GM20431 (cell line): ENCODE data around the gene PRRC2B.
"Not testable (repeated sequence)": the region's sequence is repeated elsewhere in the genome, so short reads cannot be mapped to it uniquely, and the experiment has no call there.

Experiments
- in situ Hi-C: fragments of 300-500 bp; cut with MseI, MboI; formaldehyde crosslinking; loops from one replicate; pipeline ENCODE4 v1.15.0; 2020; ENCODE audit warnings: low sequenced_read_pairs; ENCODE audit not compliant: unreplicated experiment

PRRC2B gene

GRCh38 chr9:131500939-131501541, 107.2 kb downstream of the PRRC2B start:
- in situ Hi-C loops, result no loop called here

- in situ Hi-C loops, result no loop called here
Measured at GRCh38 chr9:131502781-131503625, 109.1 kb downstream of the PRRC2B start, which contains the start of gene POMT1. Gene POMT1 (plus strand): TSS chr9:131502918. CDS start chr9:131504219, 1,301 bp downstream.

- in situ Hi-C loops, result no loop called here
Measured at GRCh38 chr9:131503626-131504465, 110.0 kb downstream of the PRRC2B start.

GRCh38 chr9:131505012-131505411, 111.1 kb downstream of the PRRC2B start:
- in situ Hi-C loops, result no loop called here

DNA sequence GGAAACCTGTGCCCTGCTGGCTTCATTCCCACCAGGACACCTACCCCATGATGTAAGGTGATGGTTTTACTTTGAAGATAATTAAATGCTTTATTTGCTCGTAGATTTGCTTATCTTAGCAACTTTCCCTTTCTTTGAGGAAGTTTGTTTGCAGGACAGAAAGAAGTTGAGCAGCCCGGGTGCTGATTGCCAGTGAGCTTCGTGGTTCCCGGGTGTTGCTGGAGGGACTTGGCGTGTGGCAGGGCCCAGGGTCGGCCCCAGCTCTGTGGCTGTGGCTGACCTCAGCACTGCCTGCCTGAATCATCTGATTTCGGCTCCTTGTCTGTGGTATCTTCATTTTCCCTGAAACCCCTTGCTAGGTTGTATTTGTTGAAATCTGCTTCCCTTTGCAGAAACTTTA, 117.5 kb downstream of the PRRC2B start:
- in situ Hi-C loops, result no loop called here

- in situ Hi-C loops, result no loop called here
Measured at GRCh38 chr9:131511880-131512279, 118.0 kb downstream of the PRRC2B start.

DNA sequence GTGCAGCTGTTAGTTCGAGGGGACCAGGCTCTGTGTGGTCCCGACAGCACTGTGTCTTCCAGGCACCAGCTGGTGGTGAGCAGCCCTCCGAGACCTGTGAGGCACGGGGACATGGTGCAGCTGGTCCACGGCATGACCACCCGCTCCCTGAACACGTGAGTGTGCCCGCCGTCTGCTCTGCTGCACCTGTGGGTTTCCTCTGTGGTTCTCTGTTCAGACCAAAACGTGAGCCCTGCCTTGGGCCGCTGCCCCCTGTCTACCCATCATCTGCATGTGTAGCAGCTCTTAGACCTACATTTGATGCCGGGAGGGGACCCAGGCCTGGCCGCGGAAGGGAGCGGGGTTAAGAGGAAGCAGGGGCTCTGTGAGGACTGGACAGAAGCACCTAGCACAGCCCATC, 119.3 kb downstream of the PRRC2B start:
- in situ Hi-C loops, result no loop called here

- in situ Hi-C loops, result not testable (repeated sequence)
Measured at GRCh38 chr9:131515559-131516031, 121.7 kb downstream of the PRRC2B start.

DNA sequence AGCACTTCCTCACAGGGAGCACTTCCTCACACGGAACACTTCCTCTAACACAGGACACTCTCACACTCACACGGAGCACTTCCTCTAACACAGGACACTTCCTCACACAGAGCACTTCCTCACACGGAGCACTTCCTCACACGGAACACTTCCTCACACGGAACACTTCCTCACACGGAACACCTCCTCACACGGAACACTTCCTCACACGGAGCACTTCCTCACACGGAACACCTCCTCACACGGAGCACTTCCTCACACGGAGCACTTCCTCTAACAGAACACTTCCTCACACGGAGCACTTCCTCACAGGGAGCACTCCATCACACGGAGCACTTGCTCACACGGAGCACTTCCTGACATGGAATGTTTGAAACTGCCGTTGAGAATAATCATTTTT, 122.2 kb downstream of the PRRC2B start:
- in situ Hi-C loops, result no loop called here

GRCh38 chr9:131516930-131517329, 123.0 kb downstream of the PRRC2B start:
- in situ Hi-C loops, result no loop called here

DNA sequence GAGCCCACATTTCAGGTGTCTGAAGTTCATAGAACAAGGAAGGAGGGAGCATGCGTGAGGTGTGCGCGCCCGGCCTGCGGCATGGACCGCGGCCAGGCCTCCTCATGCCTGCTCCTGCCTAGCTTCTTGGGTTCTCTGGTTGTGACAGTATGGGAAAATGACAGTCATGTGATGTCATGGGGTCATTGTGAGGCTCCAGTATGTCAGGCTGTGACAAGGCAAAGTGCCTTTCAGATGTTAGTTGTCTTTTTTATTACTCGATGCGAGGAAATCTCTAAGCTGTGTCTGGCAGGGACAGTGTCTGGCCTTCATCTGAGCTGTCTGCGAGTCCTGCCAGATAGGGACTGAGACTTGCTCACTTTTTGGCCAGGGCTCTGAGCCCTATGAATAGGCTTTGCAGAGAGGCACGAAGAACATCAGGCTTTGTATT, 123.9 kb downstream of the PRRC2B start:
- in situ Hi-C loops, result no loop called here

GRCh38 chr9:131518553-131518952, 124.7 kb downstream of the PRRC2B start:
- in situ Hi-C loops, result no loop called here

GRCh38 chr9:131520503-131520902, 126.6 kb downstream of the PRRC2B start:
- in situ Hi-C loops, result no loop called here

- in situ Hi-C loops, result no loop called here
Measured at GRCh38 chr9:131521203-131521602, 127.3 kb downstream of the PRRC2B start.

- in situ Hi-C loops, result no loop called here
Measured at GRCh38 chr9:131521822-131522221, 127.9 kb downstream of the PRRC2B start.

- in situ Hi-C loops, result no loop called here
Measured at GRCh38 chr9:131522257-131523085, 128.6 kb downstream of the PRRC2B start.

DNA sequence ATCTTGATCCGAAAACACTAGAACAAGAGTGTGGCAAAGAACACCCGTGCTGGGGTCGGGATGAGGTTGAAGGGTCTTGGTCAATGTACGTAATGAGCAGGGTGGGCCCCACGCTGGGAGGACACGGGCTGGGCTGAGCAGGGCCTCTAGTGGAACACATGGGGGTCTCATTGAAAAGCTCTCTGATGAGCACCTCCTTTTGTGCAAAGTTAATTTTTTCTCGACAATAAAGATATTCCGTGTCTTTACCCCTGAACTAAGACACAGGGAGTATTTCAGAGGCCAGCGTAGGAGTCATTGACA, 129.2 kb downstream of the PRRC2B start:
- in situ Hi-C loops, result no loop called here

DNA sequence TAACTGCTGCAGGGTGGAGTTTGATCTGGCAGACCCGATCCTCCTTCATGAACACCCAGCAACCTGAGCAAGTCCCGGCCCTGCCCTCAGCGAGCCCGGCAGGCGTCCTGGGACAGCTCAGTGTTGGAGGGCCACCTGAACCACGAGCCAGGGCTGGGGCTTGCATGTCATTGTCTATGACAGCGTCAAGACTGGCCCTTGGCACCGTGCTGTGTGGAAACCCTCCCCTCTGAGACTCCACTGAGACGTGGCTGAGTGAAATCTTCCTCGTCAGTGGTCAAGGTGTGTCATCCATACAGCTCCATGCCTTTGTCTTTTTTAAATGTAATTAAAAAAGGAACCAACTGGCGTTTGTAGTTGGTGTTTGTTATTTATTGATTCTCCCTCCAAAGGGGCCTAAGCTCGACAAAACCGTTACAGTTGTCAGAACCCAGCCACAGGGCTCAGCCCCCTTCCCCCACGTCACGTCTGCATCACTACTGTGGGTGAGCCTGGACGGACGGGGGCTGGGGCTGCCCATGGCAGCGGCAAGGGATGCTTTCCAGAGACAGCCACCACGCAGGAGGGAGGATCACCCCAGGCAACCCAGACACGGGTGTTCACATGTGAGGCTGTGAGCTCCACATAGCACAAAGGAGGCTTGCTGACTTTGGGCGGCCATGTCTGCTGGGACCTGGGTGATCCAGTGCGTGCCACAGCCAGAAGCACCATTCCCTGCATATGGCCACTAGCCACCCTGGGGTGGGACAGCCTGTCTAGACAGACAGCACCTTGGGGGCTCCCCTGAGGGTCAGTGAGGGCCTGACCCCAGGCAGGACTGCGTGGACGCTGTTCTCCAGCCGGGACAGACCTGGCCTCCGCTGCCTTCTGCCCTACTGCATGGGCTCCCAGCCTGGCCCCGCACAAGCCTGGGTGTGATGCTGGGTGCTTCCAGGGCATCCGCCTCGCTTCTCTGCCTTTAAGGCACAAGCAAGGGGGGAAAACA, 129.9 kb downstream of the PRRC2B start:
- in situ Hi-C loops, result no loop called here
